Breast epithelium (tissue), 4 donors: Measurements from ENCODE around the gene PPIG. TPM values are rescaled to one million over a fixed set of nuclear protein-coding genes. Genes with fewer than 3 reads are reported as not detected.

ENCODE experiments used
- DNase-seq, 2 donors: peaks; one replicate each; pipeline ENCODE4 v3.0.0-alpha.2; 2019; ENCODE audit warnings: low spot score in 2 of 2
- H3K27ac ChIP-seq, 2 donors: fragments of 200-600 bp; sonication (generic) in 1 of 2; one replicate each; pipeline ENCODE4 v1.5.1; 2016 to 2019; ENCODE audit warnings: mild to moderate bottlenecking in 1 of 2
- H3K27me3 ChIP-seq, 2 donors: fragments of 200-600 bp; sonication (generic) in 1 of 2; one replicate each; pipeline versions ENCODE4 v1.5.1 to v1.6.0; 2017 to 2019; ENCODE audit warnings: control low read depth in 1 of 2, mild to moderate bottlenecking in 1 of 2
- H3K36me3 ChIP-seq: fragments of 200-600 bp; one replicate; pipeline ENCODE4 v1.5.1; 2019
- H3K4me1 ChIP-seq, 2 donors: fragments of 200-600 bp; sonication (generic); one replicate each; pipeline ENCODE4 v1.5.1; 2016 to 2019; ENCODE audit warnings: control low read depth in 1 of 2
- H3K4me3 ChIP-seq, 3 donors: fragments of 200-600 bp; sonication (generic); 1 replicate in 2 of 3; 2 replicates in 1 of 3; pipeline ENCODE4 v1.5.1; 2016 to 2019; ENCODE audit warnings: mild to moderate bottlenecking in 3 of 3, moderate library complexity in 2 of 3
- H3K9me3 ChIP-seq, 2 donors: fragments of 200-600 bp; sonication (generic) in 1 of 2; one replicate each; pipeline ENCODE4 v1.5.1; 2016 to 2019; ENCODE audit warnings: control low read depth in 1 of 2
- CTCF ChIP-seq, 3 donors: fragments of 450-650 bp; IDR thresholded peaks; one replicate each; pipeline ENCODE4 v1.5.1; 2016 to 2017; ENCODE audit warnings: antibody characterized with exemption in 3 of 3, mild to moderate bottlenecking in 3 of 3, moderate library complexity in 3 of 3
- POLR2A ChIP-seq: fragments of 450-650 bp; IDR thresholded peaks from one replicate; pipeline ENCODE4 v1.6.1; 2016; ENCODE audit warnings: antibody characterized with exemption, mild to moderate bottlenecking, moderate library complexity
- POLR2AphosphoS5 ChIP-seq, 3 donors: sonication (generic); formaldehyde crosslinking; IDR thresholded peaks; one replicate each; pipeline ENCODE4 v1.6.1; 2017; ENCODE audit warnings: antibody characterized with exemption in 3 of 3
- intact Hi-C: fragments of 100-400 bp; cut with DNase I; formaldehyde crosslinking; loops from one replicate; pipeline ENCODE4 v1.15.1; 2023; ENCODE audit warnings: low total_unique reads
- total RNA-seq, 3 donors: library from RNA; depleted of rRNA; stranded (reverse); fragments of >200 nt; gene quantifications; one replicate each; pipeline ENCODE4 v1.1.0, GENCODE V29; 2016

PPIG gene
- total RNA-seq, 3 donors from 2014 or later, result 35.5 to 67.9 (median 50.1) TPM

- no peaks in the 10 kb centered on the region for H3K27me3 ChIP-seq
- TF ChIP-seq CTCF (IDR thresholded peaks at IDR 0.05) (no peak), POLR2A (no peak), POLR2AphosphoS5 (IDR thresholded peaks at IDR 0.05) (no peak)
- H3K27ac ChIP-seq, result no peak overlapping the region
- DNase-seq, result no peak
- H3K9me3 ChIP-seq, result no peaks in the 10 kb centered on the region
- H3K4me1 ChIP-seq, result no peaks in the 10 kb centered on the region
- no peaks in the 10 kb centered on the region for H3K36me3 ChIP-seq
- intact Hi-C loops, result no loop called here
- H3K4me3 ChIP-seq, result no peak overlapping the region
These were observed 56.0 kb downstream of the PPIG start for GRCh38 chr2:169640104-169640503.

- intact Hi-C loops, result no loop called here
- TF ChIP-seq POLR2AphosphoS5 (IDR thresholded peaks at IDR 0.05), result no peak
- H3K9me3 ChIP-seq, result no peaks in the 10 kb centered on the region
- no peaks in the 10 kb centered on the region for H3K36me3 ChIP-seq
- no peaks in the 10 kb centered on the region for H3K27me3 ChIP-seq
- H3K27ac ChIP-seq, result no peak overlapping the region
- no peak overlapping the region for H3K4me3 ChIP-seq
- DNase-seq, result no peak
- H3K4me1 ChIP-seq, result no peaks in the 10 kb centered on the region
These were observed 57.3 kb downstream of the PPIG start for GRCh38 chr2:169641464-169641863.

GRCh38 chr2:169644173-169644572, 60.0 kb downstream of the PPIG start:
- no peak overlapping the region for H3K4me3 ChIP-seq
- intact Hi-C loops, result no loop called here
- no peak for DNase-seq
- H3K9me3 ChIP-seq, result no peaks in the 10 kb centered on the region
- no peak overlapping the region for H3K27ac ChIP-seq
- no peaks in the 10 kb centered on the region for H3K36me3 ChIP-seq
- H3K4me1 ChIP-seq, result no peaks in the 10 kb centered on the region
- H3K27me3 ChIP-seq, result no peaks in the 10 kb centered on the region
- TF ChIP-seq POLR2AphosphoS5 (IDR thresholded peaks at IDR 0.05), result no peak
- no peak for TF ChIP-seq CTCF (IDR thresholded peaks at IDR 0.05)
- TF ChIP-seq POLR2A, result no peak

- Histone ChIP-seq H3K4me3 (no peak overlapping the region), H3K27me3 (no peaks in the 10 kb centered on the region), H3K9me3 (no peaks in the 10 kb centered on the region), H3K4me1 (no peaks in the 10 kb centered on the region), H3K36me3 (no peaks in the 10 kb centered on the region), H3K27ac (no peak overlapping the region)
- no peak for TF ChIP-seq CTCF (IDR thresholded peaks at IDR 0.05)
- no peak for TF ChIP-seq POLR2A
- TF ChIP-seq POLR2AphosphoS5 (IDR thresholded peaks at IDR 0.05), result no peak
- intact Hi-C loops, result no loop called here
- DNase-seq, result no peak
These were observed 63.3 kb downstream of the PPIG start for GRCh38 chr2:169647496-169647895.

GRCh38 chr2:169649278-169649677, 65.1 kb downstream of the PPIG start:
- H3K36me3 ChIP-seq, result no peaks in the 10 kb centered on the region
- intact Hi-C loops, result no loop called here
- H3K4me3 ChIP-seq, result no peak overlapping the region
- H3K4me1 ChIP-seq, result no peaks in the 10 kb centered on the region
- DNase-seq, result no peak
- TF ChIP-seq POLR2A (no peak), POLR2AphosphoS5 (IDR thresholded peaks at IDR 0.05) (no peak)
- no peaks in the 10 kb centered on the region for H3K9me3 ChIP-seq
- H3K27ac ChIP-seq, result no peak overlapping the region
- H3K27me3 ChIP-seq, result no peaks in the 10 kb centered on the region

- Histone ChIP-seq H3K36me3 (no peaks in the 10 kb centered on the region), H3K4me1 (no peaks in the 10 kb centered on the region), H3K27ac (no peak overlapping the region), H3K27me3 (no peaks in the 10 kb centered on the region), H3K9me3 (no peaks in the 10 kb centered on the region), H3K4me3 (no peak overlapping the region)
- DNase-seq, result no peak
- TF ChIP-seq CTCF (IDR thresholded peaks at IDR 0.05) (no peak), POLR2AphosphoS5 (IDR thresholded peaks at IDR 0.05) (no peak), POLR2A (no peak)
- intact Hi-C loops, result no loop called here
These were observed 69.5 kb downstream of the PPIG start for GRCh38 chr2:169653636-169654035.
